ENCODE results near the gene UGT8.

DNA sequence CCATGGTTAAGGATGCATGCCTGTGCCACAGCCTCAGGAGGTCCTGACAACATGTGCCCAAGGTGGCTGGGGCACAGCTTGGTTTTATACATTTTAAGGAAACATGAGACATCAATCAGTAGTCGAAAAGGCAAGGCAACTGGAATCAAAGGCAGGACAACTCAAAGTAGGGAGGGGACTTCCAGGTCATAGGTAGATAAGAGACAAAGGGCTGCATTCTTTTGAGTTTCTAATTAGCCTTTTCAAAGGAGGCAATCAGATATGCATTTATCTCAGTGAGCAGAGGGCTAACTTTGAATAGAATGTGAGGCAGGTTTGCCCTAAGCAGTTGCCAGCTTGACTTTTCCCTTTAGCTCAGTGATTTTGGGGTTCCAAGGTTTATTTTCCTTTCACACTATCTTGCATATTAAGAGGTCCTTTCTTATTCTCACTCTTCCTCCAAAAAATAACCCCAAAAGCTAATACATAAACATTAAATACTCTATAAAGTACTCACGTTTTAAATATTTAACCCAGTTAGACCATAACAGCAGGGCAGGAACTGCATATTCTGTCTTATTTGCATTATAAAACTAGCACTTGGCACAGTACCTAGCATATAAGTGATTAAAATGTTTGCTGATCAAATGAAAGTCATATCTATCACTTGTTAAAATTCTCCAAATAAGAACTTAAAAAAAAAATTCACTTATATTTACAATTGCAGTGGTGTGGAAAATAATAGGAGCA is 36.3 kb upstream of the UGT8 start:
- TF ChIP-seq, protein P1, sequence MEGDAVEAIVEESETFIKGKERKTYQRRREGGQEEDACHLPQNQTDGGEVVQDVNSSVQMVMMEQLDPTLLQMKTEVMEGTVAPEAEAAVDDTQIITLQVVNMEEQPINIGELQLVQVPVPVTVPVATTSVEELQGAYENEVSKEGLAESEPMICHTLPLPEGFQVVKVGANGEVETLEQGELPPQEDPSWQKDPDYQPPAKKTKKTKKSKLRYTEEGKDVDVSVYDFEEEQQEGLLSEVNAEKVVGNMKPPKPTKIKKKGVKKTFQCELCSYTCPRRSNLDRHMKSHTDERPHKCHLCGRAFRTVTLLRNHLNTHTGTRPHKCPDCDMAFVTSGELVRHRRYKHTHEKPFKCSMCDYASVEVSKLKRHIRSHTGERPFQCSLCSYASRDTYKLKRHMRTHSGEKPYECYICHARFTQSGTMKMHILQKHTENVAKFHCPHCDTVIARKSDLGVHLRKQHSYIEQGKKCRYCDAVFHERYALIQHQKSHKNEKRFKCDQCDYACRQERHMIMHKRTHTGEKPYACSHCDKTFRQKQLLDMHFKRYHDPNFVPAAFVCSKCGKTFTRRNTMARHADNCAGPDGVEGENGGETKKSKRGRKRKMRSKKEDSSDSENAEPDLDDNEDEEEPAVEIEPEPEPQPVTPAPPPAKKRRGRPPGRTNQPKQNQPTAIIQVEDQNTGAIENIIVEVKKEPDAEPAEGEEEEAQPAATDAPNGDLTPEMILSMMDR (IDR thresholded peaks at IDR 0.05; ENCODE audit: insufficient read depth, low read length, poor library complexity, severe bottlenecking): no peak
- no peak for TF ChIP-seq EZH2phosphoT487 (conservative IDR thresholded peaks at IDR 0.05; ENCODE audit: low read length)
